ENCODE measurements around the gene PDE3B.
"Not testable (repeated sequence)": the region's sequence is repeated elsewhere in the genome, so short reads cannot be mapped to it uniquely, and the experiment has no call there.

The PDE3B gene

DNA sequence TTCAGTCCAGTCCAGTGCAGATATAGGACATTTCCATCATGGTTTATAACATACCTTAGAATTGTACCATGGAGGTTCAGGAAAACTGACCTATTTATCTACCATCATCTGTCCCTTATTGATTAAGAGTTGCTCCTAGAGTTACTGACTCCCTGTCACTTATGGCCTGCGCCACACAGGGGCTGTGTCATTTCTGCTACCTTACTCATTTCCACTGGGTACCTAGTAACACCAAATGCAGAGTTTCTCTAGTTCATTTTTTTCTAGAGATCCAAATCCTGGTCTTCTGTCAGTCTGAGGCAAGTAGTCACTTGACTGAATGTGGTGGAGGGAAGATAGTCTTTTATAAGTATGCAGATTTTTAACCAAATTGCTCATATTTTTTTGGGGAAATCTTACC is 59.2 kb downstream of the PDE3B start:
- no peak for DNase-seq (ENCODE audit: low read depth)
- TF ChIP-seq, protein P1, sequence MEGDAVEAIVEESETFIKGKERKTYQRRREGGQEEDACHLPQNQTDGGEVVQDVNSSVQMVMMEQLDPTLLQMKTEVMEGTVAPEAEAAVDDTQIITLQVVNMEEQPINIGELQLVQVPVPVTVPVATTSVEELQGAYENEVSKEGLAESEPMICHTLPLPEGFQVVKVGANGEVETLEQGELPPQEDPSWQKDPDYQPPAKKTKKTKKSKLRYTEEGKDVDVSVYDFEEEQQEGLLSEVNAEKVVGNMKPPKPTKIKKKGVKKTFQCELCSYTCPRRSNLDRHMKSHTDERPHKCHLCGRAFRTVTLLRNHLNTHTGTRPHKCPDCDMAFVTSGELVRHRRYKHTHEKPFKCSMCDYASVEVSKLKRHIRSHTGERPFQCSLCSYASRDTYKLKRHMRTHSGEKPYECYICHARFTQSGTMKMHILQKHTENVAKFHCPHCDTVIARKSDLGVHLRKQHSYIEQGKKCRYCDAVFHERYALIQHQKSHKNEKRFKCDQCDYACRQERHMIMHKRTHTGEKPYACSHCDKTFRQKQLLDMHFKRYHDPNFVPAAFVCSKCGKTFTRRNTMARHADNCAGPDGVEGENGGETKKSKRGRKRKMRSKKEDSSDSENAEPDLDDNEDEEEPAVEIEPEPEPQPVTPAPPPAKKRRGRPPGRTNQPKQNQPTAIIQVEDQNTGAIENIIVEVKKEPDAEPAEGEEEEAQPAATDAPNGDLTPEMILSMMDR (conservative IDR thresholded peaks at IDR 0.05; ENCODE audit: low read depth, low read length): no peak

DNA sequence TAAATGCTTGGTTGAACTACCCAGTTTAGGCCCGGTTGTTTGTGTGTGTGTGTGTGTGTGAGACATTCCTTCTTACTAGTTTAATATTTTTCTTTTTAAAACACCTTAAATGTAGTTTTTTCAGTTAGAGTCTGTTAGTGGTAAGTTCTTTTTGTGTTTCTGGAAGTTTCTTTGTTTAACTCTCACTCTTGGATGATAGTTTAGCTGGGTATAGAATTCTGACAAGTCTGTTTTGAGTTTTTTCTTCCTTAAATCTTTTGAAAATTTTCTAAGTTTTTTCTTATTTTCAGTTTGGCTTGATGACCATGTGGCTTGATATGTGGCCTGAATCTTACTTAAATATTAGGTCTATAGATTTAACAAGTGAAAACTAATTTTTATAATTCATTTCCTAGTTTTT is 60.1 kb downstream of the PDE3B start:
- no peak overlapping the region for H3K4me3 ChIP-seq (ENCODE audit: low read depth, low read length)
- TF ChIP-seq, protein P1 (conservative IDR thresholded peaks at IDR 0.05; ENCODE audit: low read depth, low read length): no peak
- DNase-seq (ENCODE audit: low read depth): no peak

More for the DNA sequence above, 59.2 kb downstream of the PDE3B start:
- no peak overlapping the region for H3K4me3 ChIP-seq (ENCODE audit: low read depth, low read length)

DNA sequence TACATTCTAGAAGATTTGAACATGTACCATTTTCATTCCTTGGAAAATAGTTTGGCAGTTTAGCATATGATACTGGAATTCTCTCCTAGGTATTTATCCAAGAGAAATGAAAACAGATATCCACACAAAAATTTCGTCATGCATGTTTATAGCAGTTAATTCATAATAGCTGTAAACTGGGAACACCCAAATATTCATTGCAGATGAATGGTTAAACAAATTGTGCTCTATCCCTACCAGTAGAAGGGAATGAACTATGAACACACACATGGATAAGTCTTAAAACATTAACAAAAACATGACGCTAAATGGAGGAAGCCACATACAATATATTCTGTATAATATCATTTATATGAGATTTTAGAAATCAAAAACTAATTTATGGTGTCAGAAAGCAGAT is 61.5 kb downstream of the PDE3B start:
- DNase-seq (ENCODE audit: low read depth): no peak
- no peak overlapping the region for H3K4me3 ChIP-seq (ENCODE audit: low read depth, low read length)
- TF ChIP-seq, protein P1 (conservative IDR thresholded peaks at IDR 0.05; ENCODE audit: low read depth, low read length): no peak

DNA sequence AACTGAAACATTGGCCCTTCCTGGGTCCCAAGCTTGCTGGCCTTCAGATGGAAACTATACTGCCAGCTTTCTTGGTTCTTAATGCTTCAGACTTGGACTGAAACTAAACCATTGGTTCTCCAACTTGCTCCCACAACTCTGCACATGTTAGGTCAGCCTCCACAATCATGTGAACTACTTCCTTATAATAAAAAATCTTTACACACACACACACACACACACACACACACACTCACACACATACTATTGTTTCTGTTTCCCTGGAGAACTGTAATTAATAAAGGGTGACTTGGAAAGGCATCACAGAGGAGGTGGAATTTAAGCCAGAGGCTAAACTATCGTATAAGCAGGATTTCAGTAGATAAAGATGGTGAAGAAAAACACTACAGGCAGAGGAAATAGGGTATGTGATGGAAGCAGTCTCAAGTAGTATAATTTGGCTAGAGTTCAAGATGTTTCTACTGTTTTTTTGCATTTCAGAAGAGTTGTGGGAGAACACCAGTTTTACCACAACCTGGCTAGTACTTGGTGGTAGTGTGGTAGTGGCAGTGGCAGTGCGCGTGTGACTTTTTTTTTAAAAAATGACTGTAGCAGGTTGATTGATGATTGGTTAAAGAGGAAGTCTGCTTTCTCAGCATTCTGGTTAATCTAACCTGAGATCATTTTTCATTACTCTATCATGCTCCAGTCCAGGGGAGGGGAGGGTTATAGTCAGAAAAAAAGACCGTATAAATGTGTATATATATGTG is 70.1 kb downstream of the PDE3B start:
- TF ChIP-seq, protein P1 (conservative IDR thresholded peaks at IDR 0.05; ENCODE audit: low read depth, low read length): no peak
- no peak for DNase-seq (ENCODE audit: low read depth)
- no peak overlapping the region for H3K4me3 ChIP-seq (ENCODE audit: low read depth, low read length)

DNA sequence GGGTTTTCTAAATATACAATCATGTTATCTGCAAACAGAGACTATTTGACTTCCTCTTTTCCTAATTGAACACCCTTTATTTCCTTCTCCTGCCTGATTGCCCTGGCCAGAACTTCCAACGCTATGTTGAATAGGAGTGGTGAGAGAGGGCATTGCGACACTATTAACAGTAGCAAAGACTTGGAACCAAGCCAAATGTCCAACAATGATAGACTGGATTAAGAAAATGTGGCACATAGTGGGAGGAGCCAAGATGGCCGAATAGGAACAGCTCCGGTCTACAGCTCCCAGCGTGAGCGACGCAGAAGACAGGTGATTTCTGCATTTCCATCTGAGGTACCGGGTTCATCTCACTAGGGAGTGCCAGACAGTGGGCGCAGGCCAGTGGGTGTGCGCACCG is 72.1 kb downstream of the PDE3B start:
- H3K4me3 ChIP-seq (ENCODE audit: low read depth, low read length); DNase-seq (ENCODE audit: low read depth): not testable (repeated sequence)

DNA sequence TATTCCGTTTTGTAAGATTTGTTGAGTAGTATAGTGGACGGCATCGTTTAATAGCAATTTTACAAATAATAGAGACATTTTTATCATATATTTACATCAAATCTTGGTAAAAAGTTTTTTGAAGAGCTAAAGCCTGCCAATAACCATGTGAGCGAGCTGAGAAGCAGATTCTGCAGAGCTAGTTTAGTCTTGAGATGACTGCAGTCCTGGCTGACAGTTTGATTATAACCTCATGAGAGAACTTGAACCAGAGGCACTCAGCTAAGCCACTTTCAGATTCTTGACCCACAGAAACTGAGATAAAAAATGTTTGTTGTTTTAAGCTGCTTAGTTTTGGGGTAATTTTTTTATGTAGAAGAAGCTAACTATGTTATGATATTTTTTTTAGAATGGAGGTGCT is 78.9 kb downstream of the PDE3B start:
- TF ChIP-seq, protein P1 (conservative IDR thresholded peaks at IDR 0.05; ENCODE audit: low read depth, low read length): no peak
- peak; percentile 1 for DNase-seq (ENCODE audit: low read depth)
- no peak overlapping the region for H3K4me3 ChIP-seq (ENCODE audit: low read depth, low read length)

DNA sequence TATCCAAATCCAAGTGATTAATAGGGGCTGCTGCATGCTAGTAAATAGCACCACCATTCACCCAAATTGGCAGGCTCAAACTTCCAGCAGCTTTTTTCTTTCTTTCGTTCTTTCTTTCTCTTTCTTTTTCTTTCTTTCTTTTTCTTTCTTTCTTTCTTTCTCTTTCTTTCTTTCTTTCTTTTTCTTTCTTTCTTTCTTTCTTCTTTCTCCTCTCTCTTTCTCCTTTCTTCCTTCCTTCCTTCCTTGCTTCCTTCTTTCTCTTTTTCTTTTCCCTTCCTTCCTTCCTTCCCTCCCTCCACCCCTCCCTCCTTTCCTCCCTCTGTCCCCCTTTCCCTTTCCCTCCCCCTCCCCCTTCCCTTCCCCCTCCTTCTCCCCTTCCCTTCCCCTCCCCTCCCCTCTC is 81.5 kb downstream of the PDE3B start:
- no peak overlapping the region for H3K4me3 ChIP-seq (ENCODE audit: low read depth, low read length)
- TF ChIP-seq, protein P1 (conservative IDR thresholded peaks at IDR 0.05; ENCODE audit: low read depth, low read length): no peak
- DNase-seq (ENCODE audit: low read depth): no peak

Data from choroid plexus epithelial cell (primary cell).